A549 (cell line): ENCODE measurements around the gene MTRR. TPM values are rescaled to one million over a fixed set of nuclear protein-coding genes. Genes with fewer than 3 reads are reported as not detected.

Experiments
- ATAC-seq, 2 experiments: fragments of 200-7000 bp in 1 of 2; fragments of >200 bp in 1 of 2; cut with Nextera tagmentation in 1 of 2; cut with Tn5 transposase in 1 of 2; 3 replicates each; pipeline versions ENCODE4 v1.8.0 to v1.9.1; 2018 to 2020; ENCODE audit warnings: mild to moderate bottlenecking in 1 of 2, moderate library complexity in 1 of 2
- CTCF ChIA-PET: fragments of 300-600 bp; sonication (Branson Sonifier 250); formaldehyde crosslinking; extraction: SDS; loops from one replicate; lab custom pipeline; 2021; ENCODE audit warnings: antibody characterized with exemption, inconsistent platforms; lab: Yijun Ruan, JAX
- POLR2A ChIA-PET: fragments of 350-600 bp; formaldehyde crosslinking; extraction: SDS; loops from one replicate; lab custom pipeline; 2021; ENCODE audit warnings: antibody characterized with exemption, inconsistent platforms; lab: Yijun Ruan, JAX
- DNase-seq, 2 experiments: peaks; one replicate each; pipeline versions ENCODE4 v3.0.0 to v3.0.0-alpha.2; 2011 to 2016; ENCODE audit warnings: low read depth in 1 of 2, low spot score in 1 of 2
- FAIRE-seq: peaks from 2 replicates; lab custom pipeline; 2011; peaks lifted over from hg19 to GRCh38; lab: Jason Lieb, UNC
- H3K27ac ChIP-seq, 2 experiments: fragments of >200 bp; sonication (Bioruptor Twin); formaldehyde crosslinking; 3 replicates each; pipeline ENCODE4 v1.5.1; 2016 to 2017
- H3K4me1 ChIP-seq: fragments of >200 bp; sonication (Bioruptor Twin); formaldehyde crosslinking; 3 replicates; pipeline ENCODE4 v1.6.1; 2016
- H3K4me2 ChIP-seq: fragments of >200 bp; sonication (Bioruptor Twin); formaldehyde crosslinking; 3 replicates; pipeline ENCODE4 v1.6.1; 2016
- H3K4me3 ChIP-seq: fragments of >200 bp; sonication (Bioruptor Twin); formaldehyde crosslinking; 3 replicates; pipeline ENCODE4 v1.5.1; 2016
- H3K9me3 ChIP-seq: fragments of >200 bp; sonication (Bioruptor Twin); formaldehyde crosslinking; 3 replicates; pipeline ENCODE4 v1.6.1; 2016
- EP300 ChIP-seq, 2 experiments: fragments of >200 bp; sonication (Bioruptor Twin); formaldehyde crosslinking; IDR thresholded peaks; 2 replicates in 1 of 2; 3 replicates in 1 of 2; pipeline ENCODE4 v1.6.1; 2016 to 2017
- FOXS1 ChIP-seq: fragments of 250-450 bp; sonication (Bioruptor Pico); IDR thresholded peaks from 2 replicates; pipeline ENCODE4 v1.5.0; 2020; ENCODE audit warnings: mild to moderate bottlenecking, moderate library complexity
- HDAC2 ChIP-seq: fragments of 200-600 bp; sonication (generic); IDR thresholded peaks from 2 replicates; pipeline ENCODE4 v1.6.1; 2016
- HOXB13 ChIP-seq: fragments of 250-450 bp; sonication (Bioruptor Pico); IDR thresholded peaks from 2 replicates; pipeline ENCODE4 v1.5.0; 2020; ENCODE audit warnings: low read depth, mild to moderate bottlenecking, moderate library complexity
- JUN ChIP-seq, 2 experiments: fragments of >200 bp; sonication (Bioruptor Twin); formaldehyde crosslinking; IDR thresholded peaks; 2 replicates in 1 of 2; 3 replicates in 1 of 2; pipeline ENCODE4 v1.6.1; 2016 to 2017
- KDM1A ChIP-seq: fragments of 200-600 bp; sonication (generic); IDR thresholded peaks from 2 replicates; pipeline ENCODE4 v1.6.1; 2016; ENCODE audit warnings: low read depth, mild to moderate bottlenecking
- MAZ ChIP-seq: fragments of 150-350 bp; IDR thresholded peaks from 2 replicates; pipeline ENCODE4 v1.6.1; 2014; ENCODE audit warnings: antibody characterized with exemption, low read depth, low read length, borderline replicate concordance
- MYC ChIP-seq: IDR thresholded peaks from 2 replicates; pipeline ENCODE4 v1.6.1; 2012; ENCODE audit warnings: mild to moderate bottlenecking, inconsistent platforms, low read length, improper control_type of control experiment, borderline replicate concordance
- NPAS2 ChIP-seq: fragments of 250-450 bp; sonication (Bioruptor Pico); IDR thresholded peaks from 2 replicates; pipeline ENCODE4 v1.8.0; 2022; ENCODE audit warnings: mild to moderate bottlenecking, moderate library complexity, borderline replicate concordance
- RAD21 ChIP-seq, 2 experiments: fragments of >200 bp in 1 of 2; sonication (Bioruptor Twin) in 1 of 2; formaldehyde crosslinking in 1 of 2; IDR thresholded peaks in 1 of 2; conservative IDR thresholded peaks in 1 of 2; 2 replicates in 1 of 2; 3 replicates in 1 of 2; pipeline ENCODE4 v1.6.1; 2012 to 2018; ENCODE audit warnings: inconsistent platforms in 1 of 2
- SMC3 ChIP-seq: fragments of >200 bp; sonication (Bioruptor Twin); formaldehyde crosslinking; IDR thresholded peaks from 3 replicates; pipeline ENCODE4 v1.6.1; 2018; ENCODE audit warnings: inconsistent platforms
- ZC3H11A ChIP-seq: fragments of 450-650 bp; IDR thresholded peaks from 2 replicates; pipeline ENCODE4 v1.6.1; 2014; ENCODE audit warnings: antibody characterized with exemption, mild to moderate bottlenecking
- WGBS: methylation state at CpG from one replicate; pipeline ENCODE4 v1.1.6; 2017; ENCODE audit errors: missing lambda C conversion rate; 5-methylcytosine and 5-hydroxymethylcytosine counted together
- polyA plus RNA-seq, 4 experiments: library from polyadenylated mRNA; depleted of rRNA in 3 of 4; stranded (reverse); fragments of >200 nt; fragmentation: RNase III in 1 of 4; extraction: RNeasy Plus Mini Kit Qiagen cat#74134 plus additional on column Dnase treatment in 1 of 4; gene quantifications; 2 replicates in 3 of 4; 3 replicates in 1 of 4; pipeline ENCODE4 v1.2.3, GENCODE V29; 2011 to 2017
- TF ChIP-seq, protein P1 (sequence below): IDR thresholded peaks from 2 replicates; pipeline ENCODE4 v1.6.1; 2012; ENCODE audit warnings: low read depth, borderline replicate concordance
- TF ChIP-seq, protein P2 (sequence below): fragments of 250-450 bp; sonication (Bioruptor Pico); IDR thresholded peaks from 2 replicates; pipeline ENCODE4 v1.5.0; 2021; ENCODE audit warnings: mild to moderate bottlenecking, moderate library complexity, borderline replicate concordance
- TF ChIP-seq, protein P3 (sequence below): fragments of >200 bp; sonication (Bioruptor Twin); formaldehyde crosslinking; IDR thresholded peaks from 3 replicates; pipeline ENCODE4 v1.5.1; 2016
- TF ChIP-seq, protein P4 (sequence below): fragments of 200-600 bp; sonication (generic); IDR thresholded peaks from 2 replicates; pipeline ENCODE4 v1.6.1; 2016; ENCODE audit warnings: antibody characterized with exemption, mild to moderate bottlenecking, moderate library complexity
- TF ChIP-seq, protein P5 (sequence below): IDR thresholded peaks from 2 replicates; pipeline ENCODE4 v1.6.1; 2012
- TF ChIP-seq, protein P6 (sequence below): fragments of 250-450 bp; sonication (Bioruptor Pico); IDR thresholded peaks from 2 replicates; pipeline ENCODE4 v1.5.0; 2020; ENCODE audit warnings: low read depth, mild to moderate bottlenecking, moderate library complexity
- TF ChIP-seq, protein P7 (sequence below): fragments of >200 bp; sonication (Bioruptor Twin); formaldehyde crosslinking; IDR thresholded peaks from 3 replicates; pipeline ENCODE4 v1.6.1; 2016

MTRR gene
- polyA plus RNA-seq, 2 of the 4 experiments (the other 2 are of a cell fraction), result 44.1 to 86.3 TPM

DNA sequence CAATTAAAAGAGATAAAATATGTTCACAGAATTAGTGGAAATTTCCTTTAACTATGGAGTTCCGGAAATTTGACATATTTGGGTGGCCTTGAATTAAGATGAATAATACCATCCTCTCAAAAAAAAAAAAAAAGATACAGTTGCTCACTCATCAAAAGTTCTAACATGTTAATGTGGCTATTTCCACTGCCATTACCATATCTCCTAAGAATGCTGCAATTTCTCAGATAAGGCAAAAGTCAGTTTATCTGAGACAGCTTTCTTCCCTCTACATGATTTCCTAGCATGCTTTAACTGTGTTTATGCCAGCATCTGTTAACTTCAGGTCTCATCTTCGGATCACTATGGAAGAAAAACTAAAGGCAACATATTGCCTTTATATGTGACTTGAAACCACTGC is 2.8 kb upstream of the MTRR start:
- Histone ChIP-seq H3K4me3 (no peak overlapping the region), H3K9me3 (no peaks in the 10 kb centered on the region), H3K4me1 (peaks cover 19% of the 10 kb centered on the region), H3K27ac (no peak overlapping the region)
- ATAC-seq (no peak), DNase-seq (no peak)
- ChIA-PET POLR2A (no interaction called here), CTCF (interaction anchor here (0.9 to 2.6 kb wide), 4 partner anchors 10 to 50 kb away, joined by 3 to 8 read pairs (median 4); no protein-coding TSS in a partner anchor)
- TF ChIP-seq NPAS2 (CRISPR knock-in tag) (no peak), MYC (no peak), EP300 (IDR thresholded peaks at IDR 0.05) (no peak), MAZ (no peak), JUN (IDR thresholded peaks at IDR 0.05) (no peak), ZC3H11A (no peak)
- TF ChIP-seq, protein P1, sequence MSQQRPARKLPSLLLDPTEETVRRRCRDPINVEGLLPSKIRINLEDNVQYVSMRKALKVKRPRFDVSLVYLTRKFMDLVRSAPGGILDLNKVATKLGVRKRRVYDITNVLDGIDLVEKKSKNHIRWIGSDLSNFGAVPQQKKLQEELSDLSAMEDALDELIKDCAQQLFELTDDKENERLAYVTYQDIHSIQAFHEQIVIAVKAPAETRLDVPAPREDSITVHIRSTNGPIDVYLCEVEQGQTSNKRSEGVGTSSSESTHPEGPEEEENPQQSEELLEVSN, result no peak
- TF ChIP-seq, protein P2, sequence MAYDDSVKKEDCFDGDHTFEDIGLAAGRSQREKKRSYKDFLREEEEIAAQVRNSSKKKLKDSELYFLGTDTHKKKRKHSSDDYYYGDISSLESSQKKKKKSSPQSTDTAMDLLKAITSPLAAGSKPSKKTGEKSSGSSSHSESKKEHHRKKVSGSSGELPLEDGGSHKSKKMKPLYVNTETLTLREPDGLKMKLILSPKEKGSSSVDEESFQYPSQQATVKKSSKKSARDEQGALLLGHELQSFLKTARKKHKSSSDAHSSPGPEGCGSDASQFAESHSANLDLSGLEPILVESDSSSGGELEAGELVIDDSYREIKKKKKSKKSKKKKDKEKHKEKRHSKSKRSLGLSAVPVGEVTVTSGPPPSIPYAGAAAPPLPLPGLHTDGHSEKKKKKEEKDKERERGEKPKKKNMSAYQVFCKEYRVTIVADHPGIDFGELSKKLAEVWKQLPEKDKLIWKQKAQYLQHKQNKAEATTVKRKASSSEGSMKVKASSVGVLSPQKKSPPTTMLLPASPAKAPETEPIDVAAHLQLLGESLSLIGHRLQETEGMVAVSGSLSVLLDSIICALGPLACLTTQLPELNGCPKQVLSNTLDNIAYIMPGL (CRISPR knock-in tag), result no peak
- TF ChIP-seq, protein P3, sequence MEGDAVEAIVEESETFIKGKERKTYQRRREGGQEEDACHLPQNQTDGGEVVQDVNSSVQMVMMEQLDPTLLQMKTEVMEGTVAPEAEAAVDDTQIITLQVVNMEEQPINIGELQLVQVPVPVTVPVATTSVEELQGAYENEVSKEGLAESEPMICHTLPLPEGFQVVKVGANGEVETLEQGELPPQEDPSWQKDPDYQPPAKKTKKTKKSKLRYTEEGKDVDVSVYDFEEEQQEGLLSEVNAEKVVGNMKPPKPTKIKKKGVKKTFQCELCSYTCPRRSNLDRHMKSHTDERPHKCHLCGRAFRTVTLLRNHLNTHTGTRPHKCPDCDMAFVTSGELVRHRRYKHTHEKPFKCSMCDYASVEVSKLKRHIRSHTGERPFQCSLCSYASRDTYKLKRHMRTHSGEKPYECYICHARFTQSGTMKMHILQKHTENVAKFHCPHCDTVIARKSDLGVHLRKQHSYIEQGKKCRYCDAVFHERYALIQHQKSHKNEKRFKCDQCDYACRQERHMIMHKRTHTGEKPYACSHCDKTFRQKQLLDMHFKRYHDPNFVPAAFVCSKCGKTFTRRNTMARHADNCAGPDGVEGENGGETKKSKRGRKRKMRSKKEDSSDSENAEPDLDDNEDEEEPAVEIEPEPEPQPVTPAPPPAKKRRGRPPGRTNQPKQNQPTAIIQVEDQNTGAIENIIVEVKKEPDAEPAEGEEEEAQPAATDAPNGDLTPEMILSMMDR, result no peak
- TF ChIP-seq, protein P4, sequence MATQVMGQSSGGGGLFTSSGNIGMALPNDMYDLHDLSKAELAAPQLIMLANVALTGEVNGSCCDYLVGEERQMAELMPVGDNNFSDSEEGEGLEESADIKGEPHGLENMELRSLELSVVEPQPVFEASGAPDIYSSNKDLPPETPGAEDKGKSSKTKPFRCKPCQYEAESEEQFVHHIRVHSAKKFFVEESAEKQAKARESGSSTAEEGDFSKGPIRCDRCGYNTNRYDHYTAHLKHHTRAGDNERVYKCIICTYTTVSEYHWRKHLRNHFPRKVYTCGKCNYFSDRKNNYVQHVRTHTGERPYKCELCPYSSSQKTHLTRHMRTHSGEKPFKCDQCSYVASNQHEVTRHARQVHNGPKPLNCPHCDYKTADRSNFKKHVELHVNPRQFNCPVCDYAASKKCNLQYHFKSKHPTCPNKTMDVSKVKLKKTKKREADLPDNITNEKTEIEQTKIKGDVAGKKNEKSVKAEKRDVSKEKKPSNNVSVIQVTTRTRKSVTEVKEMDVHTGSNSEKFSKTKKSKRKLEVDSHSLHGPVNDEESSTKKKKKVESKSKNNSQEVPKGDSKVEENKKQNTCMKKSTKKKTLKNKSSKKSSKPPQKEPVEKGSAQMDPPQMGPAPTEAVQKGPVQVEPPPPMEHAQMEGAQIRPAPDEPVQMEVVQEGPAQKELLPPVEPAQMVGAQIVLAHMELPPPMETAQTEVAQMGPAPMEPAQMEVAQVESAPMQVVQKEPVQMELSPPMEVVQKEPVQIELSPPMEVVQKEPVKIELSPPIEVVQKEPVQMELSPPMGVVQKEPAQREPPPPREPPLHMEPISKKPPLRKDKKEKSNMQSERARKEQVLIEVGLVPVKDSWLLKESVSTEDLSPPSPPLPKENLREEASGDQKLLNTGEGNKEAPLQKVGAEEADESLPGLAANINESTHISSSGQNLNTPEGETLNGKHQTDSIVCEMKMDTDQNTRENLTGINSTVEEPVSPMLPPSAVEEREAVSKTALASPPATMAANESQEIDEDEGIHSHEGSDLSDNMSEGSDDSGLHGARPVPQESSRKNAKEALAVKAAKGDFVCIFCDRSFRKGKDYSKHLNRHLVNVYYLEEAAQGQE, result no peak
- TF ChIP-seq, all 56 proteins: peak for 0
- no peak for FAIRE-seq
- 86% methylated on average over 2 of the region's 2 CpGs for WGBS
- H3K4me2 ChIP-seq, result no peak overlapping the region

DNA sequence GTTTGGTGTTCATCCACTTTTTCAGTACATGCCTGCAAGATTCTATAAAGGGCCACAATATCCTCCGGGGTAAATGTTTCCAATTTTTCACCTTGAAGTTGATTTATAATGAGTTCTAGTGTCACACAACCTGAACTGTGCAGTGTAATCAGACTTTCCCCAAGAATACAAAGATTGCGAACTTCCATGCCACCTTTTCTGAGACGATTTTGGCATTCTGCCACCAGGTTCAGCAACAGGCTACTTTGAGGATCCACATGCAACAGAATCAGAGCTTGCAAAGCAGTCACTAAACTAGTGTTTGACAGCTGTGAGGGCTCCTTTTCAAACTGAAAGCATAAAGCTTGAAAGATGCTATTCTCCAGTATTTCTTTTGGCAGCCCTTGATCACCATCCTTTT is 1.7 kb upstream of the MTRR start:
- TF ChIP-seq, protein P5, sequence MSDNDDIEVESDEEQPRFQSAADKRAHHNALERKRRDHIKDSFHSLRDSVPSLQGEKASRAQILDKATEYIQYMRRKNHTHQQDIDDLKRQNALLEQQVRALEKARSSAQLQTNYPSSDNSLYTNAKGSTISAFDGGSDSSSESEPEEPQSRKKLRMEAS, result no peak
- TF ChIP-seq, protein P2 (CRISPR knock-in tag), result no peak
- TF ChIP-seq HDAC2 (no peak), HOXB13 (CRISPR knock-in tag) (no peak), RAD21 (conservative IDR thresholded peaks at IDR 0.05 in 1 of 2, IDR thresholded peaks at IDR 0.05 in 1 of 2) (no peak), FOXS1 (CRISPR knock-in tag) (no peak), MAZ (no peak), MYC (no peak), SMC3 (no peak), KDM1A (no peak)
- TF ChIP-seq, protein P3, result no peak
- TF ChIP-seq, protein P6, sequence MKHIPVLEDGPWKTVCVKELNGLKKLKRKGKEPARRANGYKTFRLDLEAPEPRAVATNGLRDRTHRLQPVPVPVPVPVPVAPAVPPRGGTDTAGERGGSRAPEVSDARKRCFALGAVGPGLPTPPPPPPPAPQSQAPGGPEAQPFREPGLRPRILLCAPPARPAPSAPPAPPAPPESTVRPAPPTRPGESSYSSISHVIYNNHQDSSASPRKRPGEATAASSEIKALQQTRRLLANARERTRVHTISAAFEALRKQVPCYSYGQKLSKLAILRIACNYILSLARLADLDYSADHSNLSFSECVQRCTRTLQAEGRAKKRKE (CRISPR knock-in tag), result no peak
- TF ChIP-seq, protein P7, sequence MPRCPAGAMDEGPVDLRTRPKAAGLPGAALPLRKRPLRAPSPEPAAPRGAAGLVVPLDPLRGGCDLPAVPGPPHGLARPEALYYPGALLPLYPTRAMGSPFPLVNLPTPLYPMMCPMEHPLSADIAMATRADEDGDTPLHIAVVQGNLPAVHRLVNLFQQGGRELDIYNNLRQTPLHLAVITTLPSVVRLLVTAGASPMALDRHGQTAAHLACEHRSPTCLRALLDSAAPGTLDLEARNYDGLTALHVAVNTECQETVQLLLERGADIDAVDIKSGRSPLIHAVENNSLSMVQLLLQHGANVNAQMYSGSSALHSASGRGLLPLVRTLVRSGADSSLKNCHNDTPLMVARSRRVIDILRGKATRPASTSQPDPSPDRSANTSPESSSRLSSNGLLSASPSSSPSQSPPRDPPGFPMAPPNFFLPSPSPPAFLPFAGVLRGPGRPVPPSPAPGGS, result no peak
- Histone ChIP-seq H3K4me3 (no peak overlapping the region), H3K27ac (no peak overlapping the region), H3K9me3 (no peaks in the 10 kb centered on the region), H3K4me2 (peak overlapping the region; percentile 89), H3K4me1 (peaks cover 20% of the 10 kb centered on the region)
- ATAC-seq (no peak), DNase-seq (no peak), FAIRE-seq (no peak)
- POLR2A ChIA-PET, result no interaction called here
- CTCF ChIA-PET, result interaction anchor here (1.1 to 2.6 kb wide), 3 partner anchors 17 to 51 kb away, joined by 4 to 8 read pairs (median 6); no protein-coding TSS in a partner anchor
- WGBS, result 67% methylated on average over 3 of the region's 3 CpGs
